ENCODE data around the gene NDUFAF2.

Gene NDUFAF2

DNA sequence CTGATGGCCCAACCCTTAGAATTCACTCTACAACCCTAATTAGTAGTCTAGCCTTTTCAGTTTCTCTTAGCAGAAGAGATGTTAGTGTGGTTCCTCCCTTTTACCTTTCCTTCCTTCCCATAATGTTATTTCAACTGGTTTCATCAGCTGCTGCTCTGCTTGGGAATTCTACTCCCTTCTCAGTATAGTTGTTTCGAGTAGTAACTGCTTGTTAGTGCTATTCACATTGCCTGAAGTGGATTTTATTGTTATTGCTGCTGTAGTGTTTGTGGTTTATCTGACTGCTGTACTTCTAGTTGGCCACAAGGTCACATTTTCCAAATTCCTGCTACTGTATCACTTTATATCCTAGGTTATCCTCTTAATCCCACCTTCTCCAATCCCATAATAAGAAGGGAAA lies 187.6 kb downstream of the NDUFAF2 start:
- DNase-seq = peak; percentile 50

- DNase-seq = no peak
These were observed 192.8 kb downstream of the NDUFAF2 start for GRCh38 chr5:61137835-61138234.

- DNase-seq = no peak
These were observed 194.3 kb downstream of the NDUFAF2 start for GRCh38 chr5:61139094-61139873.

GRCh38 chr5:61139931-61140330 lies 194.9 kb downstream of the NDUFAF2 start:
- DNase-seq = no peak

- DNase-seq = no peak
These were observed 196.8 kb downstream of the NDUFAF2 start for GRCh38 chr5:61141801-61142200.

- no peak for DNase-seq
These were observed 197.4 kb downstream of the NDUFAF2 start for GRCh38 chr5:61142391-61142790.

- no peak for DNase-seq
These were observed 197.8 kb downstream of the NDUFAF2 start for GRCh38 chr5:61142811-61143210.

DNA sequence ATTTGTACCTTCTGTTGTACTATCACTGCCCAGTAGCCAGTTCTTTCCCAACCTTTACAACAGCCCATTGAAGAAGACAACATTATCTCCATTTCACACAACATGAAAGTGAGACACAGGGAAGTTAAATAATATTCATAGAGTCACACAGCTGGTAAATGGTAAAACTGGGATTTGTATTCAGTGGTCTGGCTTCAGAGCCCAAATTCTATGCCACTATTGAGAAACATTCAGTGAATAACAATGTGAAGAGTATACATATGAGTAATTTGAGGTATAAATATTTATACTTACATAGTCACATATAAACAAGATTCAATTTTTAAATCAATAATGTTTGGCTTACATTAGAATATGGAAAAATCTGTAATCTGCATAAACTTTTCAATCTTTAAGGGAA lies 203.5 kb downstream of the NDUFAF2 start:
- DNase-seq = no peak

DNA sequence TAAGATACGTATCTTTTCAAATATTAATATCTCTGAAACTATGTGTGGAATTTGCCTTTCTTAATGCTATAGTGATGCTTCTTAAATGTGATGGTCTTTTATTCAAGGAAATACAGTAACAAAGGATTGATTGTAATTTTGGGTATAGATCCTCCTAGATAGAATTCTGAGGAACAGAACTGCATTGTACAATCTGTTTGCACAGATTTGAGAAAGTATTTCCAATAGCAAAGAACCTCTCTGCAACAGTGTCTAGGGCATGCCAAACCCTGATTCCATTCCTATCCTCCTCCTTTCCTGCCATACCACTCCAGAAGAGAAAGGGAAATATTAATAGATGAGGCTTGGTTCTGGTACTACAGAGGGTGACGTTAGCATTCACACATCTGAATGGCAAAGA lies 206.9 kb downstream of the NDUFAF2 start:
- DNase-seq = no peak

GRCh38 chr5:61159070-61159469 lies 214.1 kb downstream of the NDUFAF2 start:
- DNase-seq = no peak

- no peak for DNase-seq
These were observed 214.8 kb downstream of the NDUFAF2 start for GRCh38 chr5:61159836-61160235.

DNA sequence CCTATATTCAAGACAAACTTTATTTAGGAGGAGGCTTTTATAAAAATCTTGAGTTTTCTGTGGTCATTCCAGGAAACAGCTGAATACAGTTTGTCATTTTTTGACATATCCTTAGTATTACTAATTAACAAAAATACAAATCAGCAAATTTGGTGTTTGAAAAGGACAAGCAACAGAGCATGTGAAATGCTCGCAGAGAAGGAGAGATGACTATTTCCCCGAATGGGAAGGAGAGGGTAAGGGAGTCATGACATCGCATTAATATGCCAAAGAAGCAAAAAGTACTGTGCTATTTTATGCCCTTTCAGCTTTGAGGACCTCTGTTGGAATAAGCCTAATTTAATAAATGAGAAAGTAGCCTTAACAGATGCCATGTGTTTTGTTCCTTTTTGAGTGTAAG lies 215.5 kb downstream of the NDUFAF2 start:
- DNase-seq = no peak

DNA sequence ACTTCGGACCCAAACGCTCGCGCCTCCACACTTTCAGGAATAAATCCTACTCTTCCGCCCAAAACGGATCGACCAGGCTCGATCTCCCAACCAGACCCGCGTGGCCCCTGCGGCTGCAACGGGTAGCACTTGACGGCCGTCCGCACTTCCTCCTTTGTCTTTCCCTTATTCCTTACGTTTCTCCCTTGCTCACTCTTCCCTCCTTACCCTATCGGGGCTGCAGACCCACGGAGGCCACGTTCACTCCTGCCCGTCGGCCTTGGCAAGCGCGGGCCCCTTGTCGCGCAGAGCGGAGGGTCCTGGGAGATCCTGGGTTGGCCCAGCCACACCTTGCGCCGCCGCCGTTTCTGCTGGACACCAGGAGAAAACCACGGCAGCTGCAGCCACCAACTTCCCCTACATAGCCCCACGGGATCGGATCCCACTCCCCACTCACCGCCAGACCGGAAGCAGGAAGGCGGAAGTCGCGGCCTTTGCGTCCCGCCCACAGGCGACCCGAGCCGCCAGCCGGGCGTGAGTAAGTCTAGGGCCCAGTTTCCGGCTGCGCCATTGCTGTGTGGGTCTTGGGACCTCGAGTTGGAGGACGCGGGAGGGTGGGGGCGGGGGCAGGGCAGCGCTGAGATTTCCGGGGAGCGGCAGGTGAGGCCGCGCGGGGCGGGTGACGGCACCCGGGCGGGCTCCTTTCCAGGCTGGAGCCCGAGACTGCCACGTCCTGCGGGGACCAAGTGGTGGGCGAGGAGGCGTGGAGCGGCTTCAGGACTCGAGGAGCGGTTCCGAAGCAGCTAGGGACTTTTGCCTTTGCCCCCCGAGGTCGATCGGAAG lies 217.2 kb downstream of the NDUFAF2 start, which contains the start of gene SMIM15:
SMIM15 (minus strand) TSS at position 459 of the 822 bp plus-strand sequence. CDS start 2,297 bp downstream, outside the sequence.
- peak; percentile 92 for DNase-seq

DNA sequence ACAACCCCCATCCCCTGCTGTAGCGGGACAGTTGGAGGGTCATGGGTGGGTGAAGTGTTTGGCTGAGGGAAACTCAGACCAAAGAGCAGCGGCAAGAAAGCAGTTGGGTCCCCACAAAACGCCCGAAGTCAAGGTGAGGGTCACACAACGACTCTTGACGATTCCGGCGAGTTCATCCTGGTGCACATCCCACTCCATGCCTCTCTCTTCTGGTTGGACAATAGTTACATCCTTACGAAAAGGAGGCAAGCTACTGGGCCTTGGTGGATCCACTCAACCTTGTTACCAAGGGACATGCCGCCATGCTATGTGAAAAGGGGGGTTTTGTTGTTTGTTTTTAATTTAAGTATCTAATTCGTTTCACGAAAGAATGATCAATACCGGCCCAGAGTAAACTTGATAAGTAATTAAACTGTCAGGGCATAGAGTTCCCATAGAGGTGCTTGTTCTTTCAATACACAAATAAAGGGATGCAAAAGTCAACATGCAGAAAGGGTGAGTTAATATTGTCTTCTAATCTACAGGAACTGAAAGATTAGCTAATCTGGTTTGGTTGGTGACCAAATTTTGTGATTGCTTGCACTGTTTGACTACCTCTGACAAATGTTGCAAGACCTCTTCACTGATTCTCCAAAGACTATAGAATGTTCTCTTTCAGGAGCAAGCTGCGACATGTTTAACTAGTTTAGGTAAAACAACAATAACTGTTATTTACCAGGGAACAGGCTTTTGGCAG lies 218.0 kb downstream of the NDUFAF2 start:
- DNase-seq = peak; percentile 52

GRCh38 chr5:61163905-61164304 lies 218.9 kb downstream of the NDUFAF2 start:
- DNase-seq = no peak

DNA sequence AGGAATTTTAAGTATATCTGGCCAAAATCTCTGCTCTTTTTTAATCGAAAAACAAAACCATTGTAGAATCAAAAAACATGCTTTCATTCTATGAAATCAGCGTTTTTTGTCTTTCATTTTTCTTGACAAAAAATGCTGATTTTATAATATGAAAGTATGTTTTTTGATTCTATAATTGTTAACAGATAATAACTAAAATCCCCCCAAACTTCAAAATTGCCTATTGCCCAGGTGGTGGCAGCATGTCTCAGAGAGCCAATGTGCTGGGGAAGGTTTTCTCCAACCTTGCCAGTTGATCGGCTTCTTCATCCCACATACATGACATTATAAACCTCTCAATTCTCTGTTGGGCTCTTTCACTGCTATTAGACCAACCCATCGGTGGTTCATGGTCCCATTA lies 222.4 kb downstream of the NDUFAF2 start:
- DNase-seq = peak; percentile 41

- DNase-seq = no peak
These were observed 223.9 kb downstream of the NDUFAF2 start for GRCh38 chr5:61168951-61169350.

DNA sequence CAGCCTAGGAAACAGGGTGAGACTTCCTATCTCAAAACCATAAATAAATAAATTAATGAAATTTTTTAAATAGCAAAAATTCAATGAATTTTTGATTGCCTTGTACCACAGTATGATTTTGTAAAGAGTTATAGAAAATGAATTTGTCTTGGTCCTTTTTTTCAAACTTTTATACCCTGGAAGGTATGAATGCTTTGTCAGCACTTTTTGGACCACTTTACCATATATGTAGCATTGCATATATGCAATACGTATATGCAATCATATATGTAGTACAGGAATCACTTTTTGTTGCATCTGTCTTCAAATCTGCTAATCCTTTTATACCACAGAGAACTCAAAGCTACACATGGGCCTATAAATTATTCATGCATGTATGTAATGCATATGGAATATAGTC lies 226.5 kb downstream of the NDUFAF2 start:
- no peak for DNase-seq

GRCh38 chr5:61176631-61177030 lies 231.6 kb downstream of the NDUFAF2 start:
- DNase-seq = no peak

DNA sequence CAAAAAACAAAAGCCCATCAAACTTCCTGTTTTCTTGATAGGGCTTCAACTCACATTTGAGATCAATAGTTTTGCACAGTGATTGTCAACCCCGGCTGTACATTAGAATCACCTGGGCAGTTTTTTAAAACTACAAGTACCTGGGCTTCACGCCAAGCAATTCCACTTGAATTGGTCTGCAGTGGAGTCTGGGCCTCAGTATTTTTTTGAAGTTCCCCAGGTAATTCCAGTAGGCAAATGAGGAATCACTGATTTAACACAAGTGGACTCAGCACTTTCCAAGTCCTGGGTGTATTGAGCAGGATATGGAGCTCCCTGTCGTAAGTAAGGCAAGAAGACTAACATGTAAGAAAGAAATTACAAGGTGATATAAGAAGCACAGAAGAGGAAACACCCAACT lies 232.1 kb downstream of the NDUFAF2 start:
- DNase-seq = no peak

- DNase-seq = no peak
These were observed 232.7 kb downstream of the NDUFAF2 start for GRCh38 chr5:61177716-61178115.

- DNase-seq = no peak
These were observed 233.7 kb downstream of the NDUFAF2 start for GRCh38 chr5:61178702-61179101.

GRCh38 chr5:61180886-61181285 lies 235.9 kb downstream of the NDUFAF2 start:
- no peak for DNase-seq

All from EL (cell line).